HFFc6 (cell line): ENCODE measurements around the gene GXYLT2. TPM values are rescaled to one million over a fixed set of nuclear protein-coding genes. Genes with fewer than 3 reads are reported as not detected.

Experiments
- DNase-seq: peaks from one replicate; pipeline ENCODE4 v3.0.0-alpha.2; 2018
- H3K27ac Mint-ChIP-seq: 2 replicates; pipeline ENCODE4 v1.8.0; 2020; ENCODE audit warnings: mild to moderate bottlenecking, mixed read lengths
- H3K27me3 Mint-ChIP-seq: 2 replicates; pipeline ENCODE4 v1.8.0; 2021; ENCODE audit warnings: mild to moderate bottlenecking, moderate library complexity, mixed read lengths; ENCODE audit not compliant: insufficient read depth
- H3K36me3 Mint-ChIP-seq: 2 replicates; pipeline ENCODE4 v1.8.0; 2021; ENCODE audit warnings: low read depth, mixed read lengths
- H3K4me1 Mint-ChIP-seq: 2 replicates; pipeline ENCODE4 v1.8.0; 2020; ENCODE audit warnings: low read depth, mixed read lengths
- H3K4me3 Mint-ChIP-seq: 2 replicates; pipeline ENCODE4 v1.8.0; 2020; ENCODE audit warnings: mild to moderate bottlenecking, moderate library complexity, mixed read lengths
- H3K9me3 Mint-ChIP-seq: 2 replicates; pipeline ENCODE4 v1.8.0; 2020; ENCODE audit warnings: mild to moderate bottlenecking, mixed read lengths
- total RNA-seq, 6 experiments: library from RNA; stranded (reverse); fragmentation: NEBNext Ultra II Directional; extraction: Animal tissue kit (Norgen Biotek cat#: 25700); gene quantifications; 2 replicates in 1 of 6; 3 replicates in 5 of 6; pipeline ENCODE4 v1.2.3, GENCODE V29; 2021
- TF ChIP-seq, protein P1 (sequence below): fragments of 200-600 bp; sonication (generic); IDR thresholded peaks from 2 replicates; pipeline ENCODE4 v1.5.0; 2021; ENCODE audit warnings: antibody characterized with exemption, mild to moderate bottlenecking

Gene GXYLT2
- total RNA-seq, 6 experiments from 2014 or later, result 2.0 to 4.2 (median 2.8) TPM

DNA sequence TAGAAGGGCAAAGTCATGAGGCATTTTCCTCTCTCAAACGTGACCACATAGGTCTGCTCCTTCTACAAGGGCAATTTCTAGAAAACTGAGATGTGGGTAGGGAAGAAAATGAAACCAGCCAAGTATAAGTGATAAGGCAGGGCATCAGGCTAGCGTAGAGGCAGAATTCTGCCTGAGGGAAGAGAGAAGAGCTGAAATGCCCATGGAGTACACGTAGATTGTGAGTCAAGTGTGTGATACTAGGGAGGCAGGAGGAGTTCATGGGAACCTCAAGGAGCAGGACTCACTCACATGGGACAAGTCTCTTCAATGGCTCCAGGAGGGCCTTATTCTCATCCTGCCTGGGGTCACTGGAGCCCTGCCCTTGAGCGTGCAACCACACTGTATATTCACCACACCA is 73.9 kb downstream of the GXYLT2 start:
- no peak overlapping the region for H3K27ac Mint-ChIP-seq
- H3K27me3 Mint-ChIP-seq, result peaks cover 5% of the 10 kb centered on the region
- no peak overlapping the region for H3K4me3 Mint-ChIP-seq
- peaks cover 11% of the 10 kb centered on the region; the same call in 1 of the 2 replicates for H3K4me1 Mint-ChIP-seq
- H3K9me3 Mint-ChIP-seq, result no peaks in the 10 kb centered on the region
- no peaks in the 10 kb centered on the region for H3K36me3 Mint-ChIP-seq
- no peak for DNase-seq
- TF ChIP-seq, protein P1, sequence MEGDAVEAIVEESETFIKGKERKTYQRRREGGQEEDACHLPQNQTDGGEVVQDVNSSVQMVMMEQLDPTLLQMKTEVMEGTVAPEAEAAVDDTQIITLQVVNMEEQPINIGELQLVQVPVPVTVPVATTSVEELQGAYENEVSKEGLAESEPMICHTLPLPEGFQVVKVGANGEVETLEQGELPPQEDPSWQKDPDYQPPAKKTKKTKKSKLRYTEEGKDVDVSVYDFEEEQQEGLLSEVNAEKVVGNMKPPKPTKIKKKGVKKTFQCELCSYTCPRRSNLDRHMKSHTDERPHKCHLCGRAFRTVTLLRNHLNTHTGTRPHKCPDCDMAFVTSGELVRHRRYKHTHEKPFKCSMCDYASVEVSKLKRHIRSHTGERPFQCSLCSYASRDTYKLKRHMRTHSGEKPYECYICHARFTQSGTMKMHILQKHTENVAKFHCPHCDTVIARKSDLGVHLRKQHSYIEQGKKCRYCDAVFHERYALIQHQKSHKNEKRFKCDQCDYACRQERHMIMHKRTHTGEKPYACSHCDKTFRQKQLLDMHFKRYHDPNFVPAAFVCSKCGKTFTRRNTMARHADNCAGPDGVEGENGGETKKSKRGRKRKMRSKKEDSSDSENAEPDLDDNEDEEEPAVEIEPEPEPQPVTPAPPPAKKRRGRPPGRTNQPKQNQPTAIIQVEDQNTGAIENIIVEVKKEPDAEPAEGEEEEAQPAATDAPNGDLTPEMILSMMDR, result no peak

DNA sequence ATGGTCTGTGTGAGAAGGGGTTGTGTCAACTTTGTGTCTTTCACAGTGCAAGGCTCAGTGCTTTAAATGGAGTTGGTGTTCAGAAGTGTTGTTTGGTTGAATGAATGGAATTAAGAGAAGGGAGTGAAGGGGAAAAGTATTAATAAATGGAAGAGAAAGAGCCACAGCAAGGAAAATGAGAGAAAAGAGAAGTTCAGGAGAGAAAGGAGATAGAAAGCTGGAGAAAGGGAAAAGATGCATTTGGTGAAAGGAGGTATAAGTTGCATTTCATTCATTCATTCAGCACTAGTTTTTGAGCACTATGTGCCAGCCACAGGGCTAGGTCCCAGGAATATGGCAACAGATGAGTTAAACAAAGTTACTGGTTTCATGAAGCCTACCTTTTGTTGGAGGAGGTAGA is 74.5 kb downstream of the GXYLT2 start:
- no peaks in the 10 kb centered on the region for H3K9me3 Mint-ChIP-seq
- no peaks in the 10 kb centered on the region for H3K36me3 Mint-ChIP-seq
- no peak overlapping the region for H3K27ac Mint-ChIP-seq
- DNase-seq, result no peak
- no peak overlapping the region for H3K4me3 Mint-ChIP-seq
- TF ChIP-seq, protein P1, result no peak
- peaks cover 5% of the 10 kb centered on the region for H3K27me3 Mint-ChIP-seq
- H3K4me1 Mint-ChIP-seq, result peaks cover 11% of the 10 kb centered on the region; the same call in 1 of the 2 replicates

DNA sequence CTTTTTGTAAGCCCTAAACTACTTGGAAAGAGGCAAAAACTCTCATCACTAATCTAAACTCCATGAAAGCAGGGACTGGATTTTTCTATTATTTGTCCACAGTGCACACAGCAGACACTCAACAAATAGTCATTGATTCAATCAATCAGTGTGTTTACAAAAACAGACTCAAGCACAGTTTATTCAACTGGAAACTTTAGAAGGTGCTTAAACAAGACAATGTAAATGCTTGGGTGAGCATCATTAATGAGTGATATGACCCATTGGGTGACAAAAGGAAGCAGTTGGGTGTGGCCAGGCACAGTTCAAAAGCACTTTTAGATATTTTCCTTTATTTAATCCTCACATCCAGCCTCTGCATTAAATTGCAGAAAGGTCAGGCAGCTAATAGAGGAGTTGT is 76.8 kb downstream of the GXYLT2 start:
- H3K36me3 Mint-ChIP-seq, result no peaks in the 10 kb centered on the region
- DNase-seq, result no peak
- peaks cover 11% of the 10 kb centered on the region; the same call in 1 of the 2 replicates for H3K4me1 Mint-ChIP-seq
- H3K9me3 Mint-ChIP-seq, result no peaks in the 10 kb centered on the region
- peaks cover 5% of the 10 kb centered on the region for H3K27me3 Mint-ChIP-seq
- TF ChIP-seq, protein P1, result no peak
- H3K27ac Mint-ChIP-seq, result no peak overlapping the region
- H3K4me3 Mint-ChIP-seq, result no peak overlapping the region

DNA sequence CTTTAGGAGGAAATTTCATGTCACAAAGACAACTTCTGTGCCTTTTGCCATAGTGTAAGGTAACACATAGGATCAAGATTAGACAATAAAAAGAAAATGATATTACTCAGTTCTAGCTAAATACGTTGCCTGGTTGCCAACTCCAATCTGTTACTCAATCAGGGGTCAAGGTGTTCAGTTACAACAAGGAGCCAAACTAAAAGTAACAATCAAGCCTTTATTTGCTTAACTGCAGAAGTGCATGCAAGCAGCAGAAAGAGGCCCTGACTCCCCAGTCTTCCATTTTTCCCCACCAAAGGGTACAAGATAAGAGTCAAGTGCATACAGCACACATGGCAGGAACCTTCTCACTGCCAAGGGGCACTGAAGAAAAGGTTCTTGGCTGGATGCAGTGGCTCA is 80.4 kb downstream of the GXYLT2 start:
- no peaks in the 10 kb centered on the region for H3K36me3 Mint-ChIP-seq
- no peaks in the 10 kb centered on the region for H3K4me1 Mint-ChIP-seq
- H3K27ac Mint-ChIP-seq, result no peak overlapping the region
- no peak overlapping the region for H3K4me3 Mint-ChIP-seq
- H3K9me3 Mint-ChIP-seq, result no peaks in the 10 kb centered on the region
- TF ChIP-seq, protein P1, result no peak
- H3K27me3 Mint-ChIP-seq, result no peaks in the 10 kb centered on the region; the same call in 1 of the 2 replicates
- no peak for DNase-seq

DNA sequence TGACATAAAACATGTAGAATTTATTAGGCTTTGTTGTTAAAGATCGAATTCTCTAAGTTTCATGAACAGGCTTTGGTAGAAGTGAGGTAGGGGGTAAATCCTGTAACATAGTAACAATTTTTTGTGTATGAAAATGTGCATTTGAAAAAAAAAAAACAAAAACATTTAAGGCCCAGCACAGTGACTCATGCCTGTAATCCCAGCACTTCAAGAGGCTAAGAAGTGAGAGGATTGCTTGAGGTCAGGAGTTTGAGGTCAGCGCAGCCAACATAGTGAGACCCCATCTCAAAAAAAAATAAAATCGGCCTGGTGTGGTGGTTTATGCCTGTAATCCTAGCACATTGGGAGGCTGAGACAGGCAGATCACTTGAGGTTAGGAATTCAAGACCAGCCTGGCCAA is 81.9 kb downstream of the GXYLT2 start:
- DNase-seq, result no peak
- Mint-ChIP-seq H3K4me3 (no peak overlapping the region), H3K9me3 (no peaks in the 10 kb centered on the region), H3K27me3 (no peaks in the 10 kb centered on the region; the same call in 1 of the 2 replicates), H3K27ac (no peak overlapping the region), H3K36me3 (no peaks in the 10 kb centered on the region), H3K4me1 (no peaks in the 10 kb centered on the region)
- TF ChIP-seq, protein P1, result no peak

DNA sequence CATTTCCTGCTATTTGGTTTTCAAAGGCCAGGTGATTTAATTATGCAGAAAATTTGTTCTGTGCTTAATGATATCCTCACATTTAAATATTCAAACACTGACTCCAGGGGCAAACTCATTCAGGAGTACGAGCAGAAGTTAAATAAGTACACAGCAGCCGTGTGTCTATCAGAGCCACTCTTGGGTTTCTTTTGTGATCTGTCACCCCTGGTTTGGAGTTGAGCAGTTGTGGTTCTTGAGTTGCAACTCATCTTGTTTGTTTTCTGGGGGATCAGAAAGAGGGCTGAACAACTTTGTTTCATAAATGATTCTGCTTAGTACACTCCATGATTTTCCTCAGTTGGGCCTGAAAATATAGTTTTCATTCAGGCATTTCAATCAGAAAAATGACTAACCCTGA is 83.1 kb downstream of the GXYLT2 start:
- no peaks in the 10 kb centered on the region for H3K4me1 Mint-ChIP-seq
- no peaks in the 10 kb centered on the region for H3K27me3 Mint-ChIP-seq
- H3K4me3 Mint-ChIP-seq, result no peak overlapping the region
- no peaks in the 10 kb centered on the region for H3K9me3 Mint-ChIP-seq
- TF ChIP-seq, protein P1, result no peak
- H3K27ac Mint-ChIP-seq, result no peak overlapping the region
- no peak for DNase-seq
- no peaks in the 10 kb centered on the region for H3K36me3 Mint-ChIP-seq
